ENCODE measurements around the gene LRP10.
"Not testable (repeated sequence)": the region's sequence is repeated elsewhere in the genome, so short reads cannot be mapped to it uniquely, and the experiment has no call there.

LRP10 gene

DNA sequence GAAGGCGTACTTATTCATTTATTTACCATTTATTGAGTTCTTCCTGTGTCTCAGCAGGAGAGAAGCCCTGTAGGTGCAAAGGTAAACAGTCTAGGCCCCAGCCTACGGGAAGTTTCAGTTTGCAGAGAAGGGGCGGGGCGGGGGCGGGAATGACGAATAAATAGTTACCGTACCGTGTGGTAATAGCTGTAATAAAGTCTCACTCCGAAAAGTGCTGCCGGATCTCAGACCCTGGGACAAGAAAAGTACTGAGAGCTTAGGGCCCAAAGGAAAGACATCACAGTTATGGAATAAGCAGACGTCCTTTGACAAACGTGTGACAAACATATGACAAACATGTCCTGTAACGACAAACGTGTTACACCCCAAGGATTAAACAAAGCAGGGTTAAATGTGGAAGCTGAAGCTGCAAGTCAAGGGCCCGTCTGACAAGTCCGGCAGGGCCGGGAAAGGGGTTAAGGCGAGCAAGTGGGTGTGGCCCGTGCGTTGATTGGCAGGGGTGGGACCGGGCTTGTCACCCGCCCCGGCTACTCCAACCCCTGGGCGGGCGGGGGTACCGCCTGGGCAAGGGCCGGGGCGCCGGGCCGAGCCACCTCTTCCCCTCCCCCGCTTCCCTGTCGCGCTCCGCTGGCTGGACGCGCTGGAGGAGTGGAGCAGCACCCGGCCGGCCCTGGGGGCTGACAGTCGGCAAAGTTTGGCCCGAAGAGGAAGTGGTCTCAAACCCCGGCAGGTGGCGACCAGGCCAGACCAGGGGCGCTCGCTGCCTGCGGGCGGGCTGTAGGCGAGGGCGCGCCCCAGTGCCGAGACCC lies at the start of gene LRP10:
Gene LRP10, plus strand, starts transcription at position 517 of the 809 bp plus-strand sequence. CDS start 564 bp downstream, outside the sequence.
- peak; percentile 78 for DNase-seq

DNA sequence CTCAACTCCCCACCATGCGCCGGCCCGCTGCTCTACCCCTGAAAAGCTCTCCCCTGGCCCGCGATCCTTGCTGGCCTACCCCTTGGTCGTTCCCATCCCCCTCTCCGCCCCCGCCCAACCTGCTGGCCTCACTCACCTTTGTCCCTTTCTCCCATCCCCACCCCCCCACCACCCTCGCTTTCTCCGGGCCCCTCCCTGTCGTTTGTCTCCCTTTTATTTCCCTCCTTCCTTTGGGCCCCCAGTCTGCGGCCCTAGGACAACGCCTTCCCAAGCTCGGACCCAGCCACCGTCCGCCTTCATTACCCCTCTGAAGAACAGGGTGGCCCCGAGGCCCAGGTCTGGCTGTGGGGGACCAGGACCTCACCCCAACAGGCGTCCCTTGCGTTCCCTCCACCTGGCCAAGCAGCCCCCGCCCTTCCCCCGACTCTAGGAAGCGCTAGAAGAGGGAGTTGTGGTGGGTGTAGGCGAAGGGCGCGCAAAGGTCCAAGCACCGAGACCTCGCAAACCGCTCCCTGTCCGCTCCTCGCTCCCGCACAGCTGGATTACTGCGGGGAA lies 49.4 kb upstream of the LRP10 start:
- no peak for DNase-seq

- no peak for DNase-seq
Measured at GRCh38 chr14:22822571-22823098, 48.9 kb upstream of the LRP10 start.

DNA sequence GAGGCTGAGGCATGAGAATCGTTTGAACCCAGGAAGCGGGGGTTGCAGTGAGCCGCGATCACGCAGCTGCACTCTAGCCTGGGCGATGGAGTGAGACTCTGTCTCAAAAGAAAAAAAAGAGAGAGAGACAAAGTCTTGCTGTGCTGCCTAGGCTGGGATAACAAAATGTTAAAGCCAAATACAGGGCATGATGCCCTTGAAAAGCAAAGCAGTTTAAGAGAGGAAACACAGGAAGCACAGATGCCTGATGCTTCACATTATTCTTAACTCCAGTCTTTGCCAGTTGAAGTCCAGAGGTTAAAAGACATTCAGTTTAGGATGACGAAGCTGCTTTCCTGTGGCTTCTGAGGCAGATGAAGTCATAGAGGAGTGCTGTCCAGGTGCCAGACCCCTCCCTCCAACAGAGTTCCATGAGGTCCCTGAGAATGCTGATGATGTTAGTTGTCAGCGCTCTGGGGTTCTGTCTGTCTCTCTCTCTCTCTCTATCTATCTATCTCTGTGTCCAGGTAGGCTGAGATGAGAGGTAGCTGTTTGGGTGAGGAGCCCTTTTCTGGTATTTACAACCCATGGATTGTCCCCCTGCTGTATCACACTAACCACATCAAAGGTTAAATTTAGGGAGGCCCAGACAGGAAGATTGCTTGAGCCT lies 46.7 kb upstream of the LRP10 start:
- no peak for DNase-seq

DNA sequence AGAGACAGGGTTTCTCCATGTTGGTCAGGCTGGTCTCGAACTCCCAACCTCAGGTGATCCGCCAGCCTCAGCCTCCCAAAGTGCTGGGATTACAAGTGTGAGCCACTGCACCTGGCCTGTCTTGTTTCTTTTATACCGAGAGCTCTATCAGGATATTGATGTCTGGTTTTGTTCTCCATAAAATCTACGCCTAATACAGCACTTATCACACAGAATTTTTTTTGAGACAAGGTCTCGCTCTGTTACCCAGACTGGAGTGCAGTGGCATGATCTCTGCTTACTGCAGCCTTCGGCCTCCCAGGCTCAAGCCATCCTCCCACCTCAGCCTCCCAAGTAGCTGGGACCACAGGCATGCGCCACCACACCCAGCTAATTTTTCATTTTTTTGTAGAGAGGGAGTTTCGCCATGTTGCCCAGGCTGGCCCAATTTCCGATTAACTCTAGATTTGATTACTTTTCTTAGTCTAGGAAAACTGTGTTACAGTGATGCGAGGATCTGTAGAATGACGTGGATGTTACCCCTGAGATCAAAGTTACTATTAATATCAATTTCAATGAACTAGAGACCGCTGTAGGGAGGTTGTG lies 42.4 kb upstream of the LRP10 start:
- DNase-seq = not testable (repeated sequence)

GRCh38 chr14:22829661-22830442 lies 41.7 kb upstream of the LRP10 start, which contains the start of gene MRPL52:
TSS of gene MRPL52 (plus strand) at chr14:22829887. CDS start at chr14:22829913, 26 bp downstream.
- peak; percentile 100 for DNase-seq

- DNase-seq = no peak
Measured at GRCh38 chr14:22830443-22831010, 41.0 kb upstream of the LRP10 start.

DNA sequence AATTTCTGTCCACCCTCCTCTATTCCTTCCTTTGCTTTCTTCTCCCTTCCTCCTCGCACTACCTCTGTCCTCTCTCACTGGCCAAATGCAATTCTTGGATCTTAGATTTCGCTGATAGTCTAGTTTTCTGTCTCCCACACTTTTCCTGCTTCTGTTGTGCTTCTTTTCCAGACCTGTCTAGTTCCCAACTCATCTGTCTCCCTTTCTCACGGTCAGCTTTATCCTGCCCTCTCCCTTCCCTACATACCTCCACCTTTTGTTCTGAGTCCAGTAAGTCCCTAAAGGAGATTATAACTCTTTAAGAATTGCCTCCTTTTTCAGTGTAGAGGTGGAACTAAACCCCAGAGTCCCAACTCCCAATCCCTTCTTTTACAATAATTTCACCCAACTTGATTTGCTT lies 36.0 kb upstream of the LRP10 start:
- no peak for DNase-seq

- peak; percentile 36 for DNase-seq
Measured at GRCh38 chr14:22836301-22837113, 35.0 kb upstream of the LRP10 start, which contains the start of gene MMP14. TSS of gene MMP14 (plus strand) at chr14:22836585. CDS start at chr14:22836818, 233 bp downstream.

DNA sequence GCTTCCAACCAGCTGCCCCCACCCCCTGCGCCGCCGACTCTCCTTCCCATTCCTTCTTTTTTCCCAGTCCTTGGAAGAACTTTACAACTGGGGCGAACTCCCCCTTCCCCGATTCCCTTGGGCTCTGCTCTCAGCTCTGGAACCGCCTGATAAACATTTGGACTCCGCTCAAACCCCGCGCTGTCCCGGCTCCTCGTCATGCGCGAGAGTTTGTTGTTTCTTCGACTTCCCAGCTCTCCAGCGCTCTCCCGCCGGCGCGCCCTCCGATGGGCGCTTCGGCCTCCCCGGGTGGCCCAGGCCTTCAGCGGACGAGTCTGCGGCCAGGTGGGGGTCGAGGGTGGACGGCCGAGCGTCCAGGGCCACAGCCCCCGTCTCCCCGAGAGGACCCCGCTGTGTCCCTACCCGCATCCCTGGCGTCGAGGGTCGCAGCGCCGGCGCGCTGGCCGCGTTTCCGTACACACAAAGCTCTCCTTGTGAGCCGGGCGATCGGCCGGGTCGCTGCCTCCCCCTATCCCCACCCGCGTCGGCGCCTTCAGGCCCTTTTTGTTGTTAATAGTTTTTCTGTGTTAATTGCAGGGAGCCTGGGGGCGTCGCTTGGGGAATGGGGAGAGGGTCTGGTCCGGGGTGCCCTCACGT lies 34.3 kb upstream of the LRP10 start:
- no peak for DNase-seq

GRCh38 chr14:22837750-22838538 lies 33.6 kb upstream of the LRP10 start:
- DNase-seq = no peak

- no peak for DNase-seq
Measured at GRCh38 chr14:22838631-22839041, 32.9 kb upstream of the LRP10 start.

DNA sequence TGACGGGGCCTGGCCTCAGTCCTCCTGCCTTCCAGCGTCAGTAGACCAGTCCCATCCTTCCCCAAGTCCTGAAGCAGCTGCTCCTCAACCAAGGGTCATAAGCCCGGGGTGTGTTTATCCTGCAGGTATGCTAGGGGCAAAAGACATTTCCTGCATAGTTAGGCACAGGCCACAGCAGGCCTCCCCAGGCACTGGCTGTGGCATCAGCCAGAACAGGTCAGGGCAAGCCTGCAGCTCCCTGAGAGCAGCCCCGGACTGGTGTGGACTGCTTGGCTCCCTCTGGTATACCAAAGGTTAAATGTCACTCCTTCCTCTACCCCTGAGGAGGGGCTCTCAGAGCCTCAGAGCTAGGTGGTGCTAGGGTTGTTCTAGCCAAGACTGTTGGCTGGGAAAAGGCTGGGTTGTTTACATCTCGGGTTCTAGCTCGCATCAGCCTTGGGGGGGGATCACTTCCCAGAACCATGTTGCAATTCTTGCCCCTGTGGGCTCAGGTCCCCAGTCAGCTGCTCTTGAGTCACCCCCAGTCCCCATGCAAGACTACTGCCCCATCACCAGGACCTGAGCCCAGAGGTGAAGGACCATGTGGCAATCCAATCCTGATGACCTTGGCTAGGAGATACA lies 32.3 kb upstream of the LRP10 start:
- no peak for DNase-seq

- no peak for DNase-seq
Measured at GRCh38 chr14:22841311-22841710, 30.2 kb upstream of the LRP10 start.

- no peak for DNase-seq
Measured at GRCh38 chr14:22841769-22842168, 29.8 kb upstream of the LRP10 start.

DNA sequence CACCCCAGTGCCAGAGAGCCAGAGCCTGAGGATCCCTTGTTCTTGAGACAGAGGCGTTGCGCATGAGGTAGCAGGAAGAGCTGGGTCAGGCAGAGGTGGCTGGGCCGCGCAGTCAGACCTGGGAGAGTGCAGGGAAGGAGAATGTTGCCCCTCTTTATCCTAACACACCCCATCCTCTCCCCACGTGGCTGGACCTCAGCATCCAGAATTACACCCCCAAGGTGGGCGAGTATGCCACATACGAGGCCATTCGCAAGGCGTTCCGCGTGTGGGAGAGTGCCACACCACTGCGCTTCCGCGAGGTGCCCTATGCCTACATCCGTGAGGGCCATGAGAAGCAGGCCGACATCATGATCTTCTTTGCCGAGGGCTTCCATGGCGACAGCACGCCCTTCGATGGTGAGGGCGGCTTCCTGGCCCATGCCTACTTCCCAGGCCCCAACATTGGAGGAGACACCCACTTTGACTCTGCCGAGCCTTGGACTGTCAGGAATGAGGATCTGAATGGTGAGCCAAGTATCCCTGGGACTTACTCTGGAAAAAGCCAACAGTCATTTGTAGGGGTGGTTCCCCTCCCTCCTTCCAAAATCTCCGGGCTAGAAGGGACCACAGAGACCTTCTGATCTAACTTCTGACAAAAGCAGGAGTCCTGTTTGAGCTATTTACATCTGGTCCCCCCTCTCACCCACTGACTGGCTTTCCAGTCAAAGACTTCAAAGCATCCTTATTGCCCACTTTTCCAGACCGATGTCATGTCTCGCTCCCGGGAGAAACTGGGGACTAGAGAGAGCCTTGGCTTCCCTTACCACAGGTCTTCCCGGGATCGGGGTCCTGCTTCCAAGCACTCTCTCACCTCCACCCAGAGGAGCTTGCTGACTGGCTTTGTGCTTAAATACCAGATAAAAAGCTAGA lies 29.1 kb upstream of the LRP10 start:
- DNase-seq = no peak

DNA sequence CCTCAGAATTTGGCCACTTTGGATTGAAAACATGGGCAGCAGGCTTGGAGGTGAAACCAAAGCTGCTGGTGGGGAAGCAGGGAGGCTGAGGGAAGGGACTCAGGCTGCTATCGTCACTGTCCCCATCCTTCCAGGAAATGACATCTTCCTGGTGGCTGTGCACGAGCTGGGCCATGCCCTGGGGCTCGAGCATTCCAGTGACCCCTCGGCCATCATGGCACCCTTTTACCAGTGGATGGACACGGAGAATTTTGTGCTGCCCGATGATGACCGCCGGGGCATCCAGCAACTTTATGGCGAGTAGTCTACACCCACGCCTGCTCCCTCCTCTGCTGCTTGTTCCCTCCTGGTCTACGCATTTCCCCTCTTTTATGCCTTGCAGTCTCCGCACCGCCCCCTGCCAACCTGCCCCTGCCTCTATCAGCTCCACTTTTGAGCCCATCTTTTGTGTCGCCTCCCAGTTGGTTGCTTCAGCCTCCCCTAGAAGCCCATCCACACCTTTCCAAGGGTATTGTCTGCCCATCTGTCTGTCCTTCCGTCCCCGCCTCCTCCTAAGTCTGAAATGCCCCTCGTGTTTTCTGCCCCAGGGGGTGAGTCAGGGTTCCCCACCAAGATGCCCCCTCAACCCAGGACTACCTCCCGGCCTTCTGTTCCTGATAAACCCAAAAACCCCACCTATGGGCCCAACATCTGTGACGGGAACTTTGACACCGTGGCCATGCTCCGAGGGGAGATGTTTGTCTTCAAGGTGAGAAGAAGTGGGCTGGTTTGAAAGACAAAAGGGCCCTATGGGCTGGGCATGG lies 28.2 kb upstream of the LRP10 start:
- DNase-seq = no peak
